ENCODE measurements around the gene STARD9. TPM values are rescaled to one million over a fixed set of nuclear protein-coding genes. Genes with fewer than 3 reads are reported as not detected.

STARD9 gene
- total RNA-seq, 1 experiment from 2014 or later: 1.7 TPM

DNA sequence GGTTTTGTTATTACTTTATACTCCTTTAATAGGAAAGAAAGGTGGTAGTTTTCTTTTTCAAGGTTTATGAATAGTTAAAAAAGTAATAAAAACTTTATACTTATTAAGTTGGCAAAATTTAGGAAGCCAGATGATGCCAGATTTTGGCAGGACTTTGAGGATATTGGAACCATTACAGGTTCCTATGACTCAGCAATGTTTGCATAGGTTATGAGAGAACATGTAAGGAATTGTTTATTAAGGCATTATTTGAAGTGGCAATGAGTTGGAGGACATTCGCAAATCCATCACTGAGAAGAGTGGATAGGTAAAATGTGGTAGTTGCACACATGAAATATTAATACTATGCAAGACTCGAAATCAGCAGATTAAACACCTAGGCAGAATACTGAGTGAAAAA, 131.7 kb downstream of the STARD9 start:
- intact Hi-C loops (cut with micrococcal nuclease; ENCODE audit: unreplicated experiment): loop anchor here (5.0 kb wide), 1 partner anchor 580 kb away; no protein-coding TSS in a partner anchor
- Histone ChIP-seq H3K9me2 (ENCODE audit: insufficient read depth) (no peaks in the 10 kb centered on the region), H4K20me1 (ENCODE audit: insufficient read depth) (no peaks in the 10 kb centered on the region), H3K4me2 (no peak overlapping the region), H3K27me3 (ENCODE audit: insufficient read depth, low read depth) (no peaks in the 10 kb centered on the region), H3K36me3 (ENCODE audit: low read depth) (no peaks in the 10 kb centered on the region), H3K27ac (no peak overlapping the region), H3K4me3 (no peak overlapping the region), H3K4me1 (replicated peaks; ENCODE audit: insufficient read depth) (no peaks in the 10 kb centered on the region; the same call in 1 of the 2 replicates), H3F3A (ENCODE audit: insufficient read depth, low read depth) (no peaks in the 10 kb centered on the region), H2AFZ (no peak overlapping the region), H3K79me2 (ENCODE audit: low read depth) (no peaks in the 10 kb centered on the region), H3K9me3 (ENCODE audit: insufficient read depth, low read depth) (no peaks in the 10 kb centered on the region)
- no TSS peak for BruUV-seq (replicated peaks)
- POLR2A ChIA-PET (ENCODE audit: unreplicated experiment): no interaction called here
- peak in 1 of 2 experiments; percentile 60 for DNase-seq
- CTCF ChIA-PET: interaction anchor here (1.2 kb wide), 1 partner anchor 15 kb away, joined by 3 read pairs; no protein-coding TSS in a partner anchor
- TF ChIP-seq EZH2 (IDR thresholded peaks at IDR 0.05; ENCODE audit: low read depth): no peak
- TF ChIP-seq, protein P1, sequence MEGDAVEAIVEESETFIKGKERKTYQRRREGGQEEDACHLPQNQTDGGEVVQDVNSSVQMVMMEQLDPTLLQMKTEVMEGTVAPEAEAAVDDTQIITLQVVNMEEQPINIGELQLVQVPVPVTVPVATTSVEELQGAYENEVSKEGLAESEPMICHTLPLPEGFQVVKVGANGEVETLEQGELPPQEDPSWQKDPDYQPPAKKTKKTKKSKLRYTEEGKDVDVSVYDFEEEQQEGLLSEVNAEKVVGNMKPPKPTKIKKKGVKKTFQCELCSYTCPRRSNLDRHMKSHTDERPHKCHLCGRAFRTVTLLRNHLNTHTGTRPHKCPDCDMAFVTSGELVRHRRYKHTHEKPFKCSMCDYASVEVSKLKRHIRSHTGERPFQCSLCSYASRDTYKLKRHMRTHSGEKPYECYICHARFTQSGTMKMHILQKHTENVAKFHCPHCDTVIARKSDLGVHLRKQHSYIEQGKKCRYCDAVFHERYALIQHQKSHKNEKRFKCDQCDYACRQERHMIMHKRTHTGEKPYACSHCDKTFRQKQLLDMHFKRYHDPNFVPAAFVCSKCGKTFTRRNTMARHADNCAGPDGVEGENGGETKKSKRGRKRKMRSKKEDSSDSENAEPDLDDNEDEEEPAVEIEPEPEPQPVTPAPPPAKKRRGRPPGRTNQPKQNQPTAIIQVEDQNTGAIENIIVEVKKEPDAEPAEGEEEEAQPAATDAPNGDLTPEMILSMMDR (conservative IDR thresholded peaks at IDR 0.05): no peak

DNA sequence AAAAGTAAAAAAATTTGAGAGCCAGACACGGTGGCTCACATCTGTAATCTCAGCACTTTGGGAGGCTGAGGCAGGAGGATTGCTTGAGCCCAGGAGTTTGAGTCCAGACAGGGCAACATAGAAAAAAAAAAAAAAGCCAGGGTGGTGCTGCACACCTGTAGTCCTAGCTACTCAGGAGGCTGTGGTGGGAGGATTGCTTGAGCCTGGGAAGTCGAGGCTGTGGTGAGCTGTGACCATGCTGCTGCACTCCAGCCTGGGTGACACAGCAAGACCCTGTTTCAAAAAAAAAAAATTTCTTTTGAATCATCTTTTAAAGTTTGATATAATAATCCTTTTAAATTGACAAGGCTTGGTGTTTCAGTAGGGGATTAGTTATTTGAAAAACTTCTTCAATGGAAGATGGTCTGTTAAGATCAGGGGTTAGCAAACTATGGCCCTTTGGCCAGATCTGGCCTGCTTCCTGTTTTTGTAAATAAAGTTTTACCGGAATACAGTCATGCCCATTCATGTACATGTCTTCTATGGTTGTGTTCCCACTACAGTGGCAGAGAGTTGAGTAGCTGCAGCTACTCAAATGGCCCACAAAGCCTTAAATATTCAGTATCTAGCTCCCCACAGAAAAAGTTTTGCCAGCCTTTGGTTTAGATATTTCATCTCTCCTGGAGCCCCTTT, 132.6 kb downstream of the STARD9 start:
- Histone ChIP-seq H3K4me2 (no peak overlapping the region), H3F3A (ENCODE audit: insufficient read depth, low read depth) (no peaks in the 10 kb centered on the region), H3K9me3 (ENCODE audit: insufficient read depth, low read depth) (no peaks in the 10 kb centered on the region), H3K27ac (no peak overlapping the region), H3K4me3 (no peak overlapping the region), H3K4me1 (replicated peaks; ENCODE audit: insufficient read depth) (no peaks in the 10 kb centered on the region; the same call in 1 of the 2 replicates), H3K27me3 (ENCODE audit: insufficient read depth, low read depth) (no peaks in the 10 kb centered on the region), H3K79me2 (ENCODE audit: low read depth) (no peaks in the 10 kb centered on the region), H2AFZ (no peak overlapping the region), H3K9me2 (ENCODE audit: insufficient read depth) (no peaks in the 10 kb centered on the region), H4K20me1 (ENCODE audit: insufficient read depth) (no peaks in the 10 kb centered on the region), H3K36me3 (ENCODE audit: low read depth) (no peaks in the 10 kb centered on the region)
- no peak for DNase-seq
- CTCF ChIA-PET: no interaction called here
- TF ChIP-seq, protein P1 (conservative IDR thresholded peaks at IDR 0.05): no peak
- no peak for TF ChIP-seq EZH2 (IDR thresholded peaks at IDR 0.05; ENCODE audit: low read depth)
- POLR2A ChIA-PET (ENCODE audit: unreplicated experiment): no interaction called here
- no TSS peak for BruUV-seq (replicated peaks)
- intact Hi-C loops (cut with micrococcal nuclease; ENCODE audit: unreplicated experiment): loop anchor here (5.0 kb wide), 1 partner anchor 579 kb away; no protein-coding TSS in a partner anchor

DNA sequence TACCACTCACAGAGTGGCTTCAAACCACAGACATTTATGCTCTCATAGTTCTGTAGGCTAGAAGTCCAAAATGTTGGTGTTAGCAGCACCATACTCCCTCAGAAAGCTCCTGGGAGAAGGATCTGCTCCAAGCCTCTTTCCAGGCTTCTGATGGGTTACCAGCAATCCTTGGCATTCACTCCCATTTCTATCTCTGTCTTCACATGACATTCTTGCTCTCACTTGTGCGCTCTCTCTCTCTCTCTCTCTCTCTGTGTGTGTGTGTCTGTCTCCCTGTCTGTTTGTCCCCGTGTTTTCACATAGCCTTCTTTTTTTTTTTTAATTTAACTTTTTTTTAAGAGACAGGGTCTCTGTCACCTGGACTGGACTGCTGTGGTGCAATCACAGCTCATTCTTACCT, 135.3 kb downstream of the STARD9 start:
- POLR2A ChIA-PET (ENCODE audit: unreplicated experiment): no interaction called here

More for the DNA sequence above, 135.3 kb downstream of the STARD9 start:
- Histone ChIP-seq H2AFZ (no peak overlapping the region), H3K9me2 (ENCODE audit: insufficient read depth) (no peaks in the 10 kb centered on the region), H3K36me3 (ENCODE audit: low read depth) (no peaks in the 10 kb centered on the region), H3K9me3 (ENCODE audit: insufficient read depth, low read depth) (no peaks in the 10 kb centered on the region), H4K20me1 (ENCODE audit: insufficient read depth) (no peaks in the 10 kb centered on the region), H3K27ac (no peak overlapping the region), H3K79me2 (ENCODE audit: low read depth) (no peaks in the 10 kb centered on the region), H3K27me3 (ENCODE audit: insufficient read depth, low read depth) (no peaks in the 10 kb centered on the region), H3K4me3 (no peak overlapping the region), H3F3A (ENCODE audit: insufficient read depth, low read depth) (no peaks in the 10 kb centered on the region), H3K4me2 (no peak overlapping the region), H3K4me1 (replicated peaks; ENCODE audit: insufficient read depth) (no peaks in the 10 kb centered on the region; the same call in 1 of the 2 replicates)
- no peak for DNase-seq
- intact Hi-C loops (cut with micrococcal nuclease; ENCODE audit: unreplicated experiment): no loop called here
- no TSS peak for BruUV-seq (replicated peaks)
- TF ChIP-seq EZH2 (IDR thresholded peaks at IDR 0.05; ENCODE audit: low read depth): no peak
- TF ChIP-seq, protein P1 (conservative IDR thresholded peaks at IDR 0.05): no peak
- CTCF ChIA-PET: no interaction called here

All from PC-9 (cell line).